Neural cell (in vitro differentiated cells): Measurements from ENCODE around the gene STK32B.

Experiments used
- EP300 ChIP-seq: fragments of 450-650 bp; conservative IDR thresholded peaks from 2 replicates; pipeline ENCODE4 v1.6.1; 2014; ENCODE audit warnings: antibody characterized with exemption, mild to moderate bottlenecking, moderate library complexity; ENCODE audit not compliant: poor library complexity, severe bottlenecking
- POLR2AphosphoS5 ChIP-seq: IDR thresholded peaks from 2 replicates; pipeline ENCODE4 v1.6.1; 2012
- TAF1 ChIP-seq: IDR thresholded peaks from 2 replicates; pipeline ENCODE4 v1.6.1; 2012; ENCODE audit warnings: low read depth
- TF ChIP-seq, protein P1 (sequence below): fragments of 450-650 bp; IDR thresholded peaks from 2 replicates; pipeline ENCODE4 v1.5.1; 2014; ENCODE audit warnings: antibody characterized with exemption, mild to moderate bottlenecking, moderate library complexity; ENCODE audit not compliant: poor library complexity, severe bottlenecking
- TF ChIP-seq, protein P2 (sequence below): IDR thresholded peaks from 2 replicates; pipeline ENCODE4 v1.6.1; 2012; ENCODE audit warnings: borderline replicate concordance

GRCh38 chr4:5238173-5238572, 186.9 kb downstream of the STK32B start:
- TF ChIP-seq EP300 = no peak
- TF ChIP-seq, protein P1, sequence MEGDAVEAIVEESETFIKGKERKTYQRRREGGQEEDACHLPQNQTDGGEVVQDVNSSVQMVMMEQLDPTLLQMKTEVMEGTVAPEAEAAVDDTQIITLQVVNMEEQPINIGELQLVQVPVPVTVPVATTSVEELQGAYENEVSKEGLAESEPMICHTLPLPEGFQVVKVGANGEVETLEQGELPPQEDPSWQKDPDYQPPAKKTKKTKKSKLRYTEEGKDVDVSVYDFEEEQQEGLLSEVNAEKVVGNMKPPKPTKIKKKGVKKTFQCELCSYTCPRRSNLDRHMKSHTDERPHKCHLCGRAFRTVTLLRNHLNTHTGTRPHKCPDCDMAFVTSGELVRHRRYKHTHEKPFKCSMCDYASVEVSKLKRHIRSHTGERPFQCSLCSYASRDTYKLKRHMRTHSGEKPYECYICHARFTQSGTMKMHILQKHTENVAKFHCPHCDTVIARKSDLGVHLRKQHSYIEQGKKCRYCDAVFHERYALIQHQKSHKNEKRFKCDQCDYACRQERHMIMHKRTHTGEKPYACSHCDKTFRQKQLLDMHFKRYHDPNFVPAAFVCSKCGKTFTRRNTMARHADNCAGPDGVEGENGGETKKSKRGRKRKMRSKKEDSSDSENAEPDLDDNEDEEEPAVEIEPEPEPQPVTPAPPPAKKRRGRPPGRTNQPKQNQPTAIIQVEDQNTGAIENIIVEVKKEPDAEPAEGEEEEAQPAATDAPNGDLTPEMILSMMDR = no peak
- TF ChIP-seq, protein P2, sequence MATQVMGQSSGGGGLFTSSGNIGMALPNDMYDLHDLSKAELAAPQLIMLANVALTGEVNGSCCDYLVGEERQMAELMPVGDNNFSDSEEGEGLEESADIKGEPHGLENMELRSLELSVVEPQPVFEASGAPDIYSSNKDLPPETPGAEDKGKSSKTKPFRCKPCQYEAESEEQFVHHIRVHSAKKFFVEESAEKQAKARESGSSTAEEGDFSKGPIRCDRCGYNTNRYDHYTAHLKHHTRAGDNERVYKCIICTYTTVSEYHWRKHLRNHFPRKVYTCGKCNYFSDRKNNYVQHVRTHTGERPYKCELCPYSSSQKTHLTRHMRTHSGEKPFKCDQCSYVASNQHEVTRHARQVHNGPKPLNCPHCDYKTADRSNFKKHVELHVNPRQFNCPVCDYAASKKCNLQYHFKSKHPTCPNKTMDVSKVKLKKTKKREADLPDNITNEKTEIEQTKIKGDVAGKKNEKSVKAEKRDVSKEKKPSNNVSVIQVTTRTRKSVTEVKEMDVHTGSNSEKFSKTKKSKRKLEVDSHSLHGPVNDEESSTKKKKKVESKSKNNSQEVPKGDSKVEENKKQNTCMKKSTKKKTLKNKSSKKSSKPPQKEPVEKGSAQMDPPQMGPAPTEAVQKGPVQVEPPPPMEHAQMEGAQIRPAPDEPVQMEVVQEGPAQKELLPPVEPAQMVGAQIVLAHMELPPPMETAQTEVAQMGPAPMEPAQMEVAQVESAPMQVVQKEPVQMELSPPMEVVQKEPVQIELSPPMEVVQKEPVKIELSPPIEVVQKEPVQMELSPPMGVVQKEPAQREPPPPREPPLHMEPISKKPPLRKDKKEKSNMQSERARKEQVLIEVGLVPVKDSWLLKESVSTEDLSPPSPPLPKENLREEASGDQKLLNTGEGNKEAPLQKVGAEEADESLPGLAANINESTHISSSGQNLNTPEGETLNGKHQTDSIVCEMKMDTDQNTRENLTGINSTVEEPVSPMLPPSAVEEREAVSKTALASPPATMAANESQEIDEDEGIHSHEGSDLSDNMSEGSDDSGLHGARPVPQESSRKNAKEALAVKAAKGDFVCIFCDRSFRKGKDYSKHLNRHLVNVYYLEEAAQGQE = no peak
- no peak for TF ChIP-seq POLR2AphosphoS5
- TF ChIP-seq TAF1 = no peak
